HUES6 (cell line): ENCODE results near the gene SEPHS2.
A peak's percentile ranks its signal among the peaks of the same experiment; 100 is the strongest.
"Not testable (repeated sequence)": the region's sequence is repeated elsewhere in the genome, so short reads cannot be mapped to it uniquely, and the experiment has no call there.

Experiments
- H3K27ac ChIP-seq: 2 replicates; pipeline ENCODE4 v1.7.0; 2013; ENCODE audit warnings: low read depth, mild to moderate bottlenecking, low read length, inconsistent platforms
- H3K27me3 ChIP-seq: 2 replicates; pipeline ENCODE4 v1.6.1; 2013; ENCODE audit warnings: low read length; ENCODE audit not compliant: control insufficient read depth, insufficient read depth
- H3K36me3 ChIP-seq: 2 replicates; pipeline ENCODE4 v1.6.1; 2013; ENCODE audit warnings: low read length; ENCODE audit not compliant: control insufficient read depth, insufficient read depth
- H3K4me1 ChIP-seq: 2 replicates; pipeline ENCODE4 v1.6.1; 2013; ENCODE audit warnings: low read length; ENCODE audit not compliant: control insufficient read depth, insufficient read depth
- H3K4me3 ChIP-seq: 2 replicates; pipeline ENCODE4 v1.5.1; 2013; ENCODE audit warnings: low read depth, low read length
- H3K9ac ChIP-seq: one replicate; pipeline ENCODE4 v1.6.1; 2013; ENCODE audit warnings: mild to moderate bottlenecking, low read length
- H3K9me3 ChIP-seq: 2 replicates; pipeline ENCODE4 v1.6.1; 2013; ENCODE audit warnings: low read depth, low read length; ENCODE audit not compliant: control insufficient read depth, insufficient read depth

The SEPHS2 gene

DNA sequence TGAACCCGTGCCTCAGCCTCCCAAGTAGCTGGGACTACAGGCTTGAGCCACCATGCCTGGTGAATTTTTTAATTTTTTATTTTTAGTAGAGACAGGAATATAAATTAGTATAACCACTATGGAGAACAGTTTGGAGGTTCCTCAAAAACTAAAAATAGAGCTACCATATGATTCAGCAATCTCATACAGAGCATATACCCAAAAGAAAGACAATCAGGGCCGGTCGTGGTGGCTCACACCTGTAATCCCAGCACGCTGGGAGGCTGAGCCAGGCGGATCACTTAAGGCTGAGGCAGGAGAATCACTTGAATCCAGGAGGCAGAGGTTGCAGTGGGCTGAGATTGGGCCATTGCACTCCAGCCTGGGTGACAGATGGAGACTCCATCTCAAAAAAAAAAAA, 15.8 kb upstream of the SEPHS2 start:
- not testable (repeated sequence) for H3K27me3 ChIP-seq, H3K9ac ChIP-seq, H3K9me3 ChIP-seq, H3K36me3 ChIP-seq, H3K4me3 ChIP-seq, H3K27ac ChIP-seq, H3K4me1 ChIP-seq

GRCh38 chr16:30459456-30459855, 13.8 kb upstream of the SEPHS2 start:
- Histone ChIP-seq H3K4me1 (no peaks in the 10 kb centered on the region), H3K9me3 (no peaks in the 10 kb centered on the region; the same call in 1 of the 2 replicates), H3K36me3 (no peaks in the 10 kb centered on the region), H3K4me3 (no peak overlapping the region), H3K27ac (no peak overlapping the region), H3K9ac (no peak overlapping the region), H3K27me3 (no peaks in the 10 kb centered on the region)

DNA sequence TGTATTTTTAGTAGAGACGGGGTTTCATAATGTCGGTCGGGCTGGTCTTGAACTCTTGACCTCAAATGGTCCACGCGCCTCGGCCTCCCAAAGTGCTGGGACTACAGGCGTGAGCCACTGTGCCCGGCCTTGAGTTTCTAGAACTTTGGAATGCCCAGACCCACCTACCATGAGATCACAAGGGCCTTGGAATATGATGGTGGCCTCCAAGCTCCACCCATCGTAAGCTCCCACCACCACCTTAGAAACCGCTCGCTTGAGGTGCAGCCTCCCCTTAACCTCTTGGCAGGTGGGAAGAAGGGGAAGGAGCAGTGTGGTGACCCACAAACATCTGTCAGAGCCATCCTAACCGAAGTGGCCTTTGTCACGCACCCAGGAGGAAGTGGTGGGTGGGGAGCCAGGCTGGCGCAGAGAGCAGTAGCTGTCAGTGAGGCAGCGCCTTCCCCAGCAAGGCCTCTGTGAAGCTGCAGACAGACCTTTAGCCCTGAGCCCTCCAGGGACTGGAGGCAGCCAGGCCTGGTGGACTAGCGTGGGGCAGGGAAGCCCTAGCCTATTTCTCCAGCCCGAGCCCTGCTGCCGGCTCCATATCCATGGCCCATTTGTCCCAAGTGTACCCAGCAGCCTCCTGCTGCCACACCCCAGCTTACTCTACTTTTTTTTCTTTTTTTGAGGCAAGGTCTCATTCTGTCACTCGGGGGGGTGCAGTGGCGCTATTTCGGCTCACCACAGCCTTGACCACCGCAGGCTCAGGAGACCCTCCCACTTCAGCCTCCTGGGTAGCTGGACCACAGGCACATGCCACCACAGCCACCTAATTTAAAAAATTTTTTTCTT, 13.1 kb upstream of the SEPHS2 start:
- Histone ChIP-seq H3K9ac (no peak overlapping the region), H3K4me1 (no peaks in the 10 kb centered on the region), H3K9me3 (no peaks in the 10 kb centered on the region; the same call in 1 of the 2 replicates), H3K36me3 (no peaks in the 10 kb centered on the region), H3K27ac (no peak overlapping the region), H3K4me3 (no peak overlapping the region), H3K27me3 (no peaks in the 10 kb centered on the region)

DNA sequence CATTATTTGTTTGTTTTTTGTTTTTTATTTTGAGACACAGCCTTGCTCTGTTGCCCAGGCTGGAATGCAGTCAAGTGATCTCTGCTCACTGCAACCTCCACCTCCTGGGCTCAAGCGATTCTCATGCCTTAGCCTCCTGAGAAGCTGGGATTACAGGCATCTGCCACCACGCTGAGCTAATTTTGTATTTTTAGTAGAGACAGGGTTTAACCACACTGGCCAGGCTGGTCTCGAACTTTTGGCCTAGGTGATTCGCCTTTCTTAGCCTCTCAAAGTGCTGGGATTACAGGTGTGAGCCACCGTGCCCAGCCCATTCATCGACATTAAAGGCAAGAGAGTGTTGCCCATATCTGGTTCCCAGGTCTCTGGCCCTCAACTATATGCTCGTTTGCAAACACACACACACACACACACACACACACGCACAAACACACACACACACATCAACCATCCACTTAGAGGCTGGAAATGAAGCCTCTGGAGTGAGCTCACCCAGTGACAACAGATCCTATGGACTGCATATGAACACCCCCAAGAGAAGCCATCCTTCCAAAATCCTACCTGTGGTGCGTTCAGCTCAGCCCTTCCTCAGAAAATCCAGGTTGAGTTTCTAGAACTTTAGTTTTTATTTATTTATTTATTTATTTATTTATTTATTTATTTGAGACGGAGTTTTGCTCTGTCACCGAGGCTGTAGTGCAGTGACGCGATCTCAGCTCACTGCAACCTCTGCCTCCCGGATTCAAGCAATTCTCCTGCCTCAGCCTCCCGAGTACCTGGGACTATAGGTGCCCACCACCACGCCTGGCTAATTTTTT, 12.3 kb upstream of the SEPHS2 start:
- no peaks in the 10 kb centered on the region; the same call in 1 of the 2 replicates for H3K9me3 ChIP-seq
- H3K27ac ChIP-seq = no peak overlapping the region
- H3K4me3 ChIP-seq = no peak overlapping the region

GRCh38 chr16:30457256-30457655, 11.6 kb upstream of the SEPHS2 start:
- no peaks in the 10 kb centered on the region for H3K4me1 ChIP-seq
- H3K27me3 ChIP-seq = no peaks in the 10 kb centered on the region
- no peaks in the 10 kb centered on the region for H3K9me3 ChIP-seq
- H3K4me3 ChIP-seq = no peak overlapping the region
- no peak overlapping the region for H3K9ac ChIP-seq
- no peak overlapping the region for H3K27ac ChIP-seq
- no peaks in the 10 kb centered on the region for H3K36me3 ChIP-seq

More for the DNA sequence above, 12.3 kb upstream of the SEPHS2 start:
- H3K9ac ChIP-seq = no peak overlapping the region
- H3K27me3 ChIP-seq = no peaks in the 10 kb centered on the region
- H3K36me3 ChIP-seq = no peaks in the 10 kb centered on the region
- H3K4me1 ChIP-seq = no peaks in the 10 kb centered on the region

DNA sequence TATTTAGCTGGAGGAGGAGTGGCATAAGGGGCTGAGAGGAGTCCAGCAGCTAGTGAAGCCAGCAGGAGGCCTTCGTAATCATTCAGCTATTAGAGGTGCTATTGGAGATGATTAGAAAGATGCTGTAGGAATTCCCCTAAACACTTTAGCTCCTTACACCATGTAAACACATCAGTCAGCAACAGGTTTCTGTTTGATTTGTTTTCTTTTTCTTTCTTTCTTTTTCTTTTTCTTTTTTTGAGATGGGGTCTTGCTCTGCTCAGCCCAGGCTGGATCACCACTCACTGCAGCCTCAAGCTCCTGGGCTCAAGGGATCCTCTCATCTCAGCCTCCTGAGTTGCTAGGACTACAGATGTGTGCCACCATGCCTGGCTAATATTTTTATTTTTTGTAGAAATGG, 10.6 kb upstream of the SEPHS2 start:
- H3K27ac ChIP-seq = no peak overlapping the region
- no peaks in the 10 kb centered on the region for H3K36me3 ChIP-seq

DNA sequence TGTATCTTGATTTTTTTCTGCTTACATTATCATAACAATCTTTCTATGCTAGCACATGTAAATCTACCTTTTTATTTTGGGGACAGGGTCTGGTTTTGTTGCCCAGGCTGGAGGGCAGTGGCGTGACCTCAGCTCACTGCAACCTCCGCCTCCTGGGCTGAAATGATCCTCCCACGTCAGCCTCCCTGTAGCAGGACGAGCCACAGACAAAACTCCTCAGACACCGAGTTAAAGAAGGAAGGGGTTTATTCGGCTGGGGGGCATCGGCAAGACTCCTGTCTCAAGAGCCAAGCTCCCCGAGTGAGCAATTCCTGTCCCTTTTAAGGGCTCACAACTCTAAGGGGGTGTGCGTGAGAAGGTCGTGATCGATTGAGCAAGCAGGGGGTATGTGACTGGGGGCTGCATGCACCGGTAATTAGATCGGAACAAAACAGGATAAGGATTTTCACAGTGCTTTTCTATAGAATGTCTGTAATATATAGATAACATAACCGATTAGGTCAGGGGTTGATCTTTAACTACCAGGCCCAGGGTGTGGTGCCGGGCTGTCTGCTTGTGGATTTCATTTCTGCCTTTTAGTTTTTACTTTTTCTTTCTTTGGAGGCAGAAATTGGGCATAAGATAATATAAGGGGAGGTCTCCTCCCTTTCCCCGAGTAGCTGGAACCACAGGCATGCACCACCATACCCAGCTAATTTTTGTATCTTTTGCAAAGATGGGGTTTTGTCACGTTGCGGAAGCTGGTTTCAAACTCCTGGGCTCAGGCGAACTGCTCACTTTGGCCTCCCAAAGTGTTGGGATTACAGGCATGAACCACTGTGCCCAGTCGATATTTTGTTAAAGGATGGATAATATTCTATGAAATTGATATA, 7.3 kb upstream of the SEPHS2 start:
- H3K4me3 ChIP-seq, H3K36me3 ChIP-seq, H3K4me1 ChIP-seq, H3K9me3 ChIP-seq, H3K27me3 ChIP-seq, H3K9ac ChIP-seq, H3K27ac ChIP-seq: not testable (repeated sequence)

More for the DNA sequence above, 10.6 kb upstream of the SEPHS2 start:
- no peaks in the 10 kb centered on the region for H3K27me3 ChIP-seq
- no peaks in the 10 kb centered on the region for H3K9me3 ChIP-seq
- no peak overlapping the region for H3K9ac ChIP-seq
- no peaks in the 10 kb centered on the region for H3K4me1 ChIP-seq
- H3K4me3 ChIP-seq = no peak overlapping the region

DNA sequence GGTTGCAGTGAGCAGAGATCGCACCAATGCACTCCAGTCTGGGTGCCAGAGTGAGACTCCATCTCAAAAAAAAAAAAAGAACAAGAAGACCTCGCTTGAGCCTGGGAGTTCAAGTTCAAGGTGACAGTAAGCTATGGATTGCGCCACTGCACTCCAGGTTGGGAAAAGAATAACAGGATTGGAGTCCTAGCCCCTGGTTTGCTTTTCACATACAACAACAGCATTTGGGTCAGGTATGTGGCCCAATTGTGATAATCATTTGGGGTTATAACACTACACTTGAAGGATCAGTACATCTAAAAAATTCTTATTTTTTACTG, 3.4 kb upstream of the SEPHS2 start:
- H3K4me3 ChIP-seq = no peak overlapping the region
- no peak overlapping the region for H3K27ac ChIP-seq
- H3K4me1 ChIP-seq = peaks cover 11% of the 10 kb centered on the region
- no peaks in the 10 kb centered on the region for H3K27me3 ChIP-seq
- H3K9ac ChIP-seq = no peak overlapping the region
- peaks cover 7% of the 10 kb centered on the region; the same call in 1 of the 2 replicates for H3K9me3 ChIP-seq
- peaks cover 9% of the 10 kb centered on the region for H3K36me3 ChIP-seq

GRCh38 chr16:30447512-30448226, 2.0 kb upstream of the SEPHS2 start:
- peaks cover 7% of the 10 kb centered on the region; the same call in 1 of the 2 replicates for H3K9me3 ChIP-seq
- H3K4me3 ChIP-seq = no peak overlapping the region
- H3K9ac ChIP-seq = no peak overlapping the region
- H3K4me1 ChIP-seq = peaks cover 14% of the 10 kb centered on the region
- H3K27ac ChIP-seq = no peak overlapping the region
- no peaks in the 10 kb centered on the region for H3K27me3 ChIP-seq
- peaks cover 14% of the 10 kb centered on the region for H3K36me3 ChIP-seq

GRCh38 chr16:30446203-30446595, 525 bp upstream of the SEPHS2 start:
- H3K36me3 ChIP-seq = peaks cover 14% of the 10 kb centered on the region
- no peak overlapping the region for H3K9ac ChIP-seq
- peak overlapping the region; percentile 68 for H3K4me3 ChIP-seq
- no peak overlapping the region for H3K27ac ChIP-seq
- H3K4me1 ChIP-seq = peaks cover 14% of the 10 kb centered on the region
- no peaks in the 10 kb centered on the region for H3K27me3 ChIP-seq
- peaks cover 7% of the 10 kb centered on the region; the same call in 1 of the 2 replicates for H3K9me3 ChIP-seq
